Frontal cortex (tissue), 4 donors: ENCODE data around the gene CCAR1. TPM values are rescaled to one million over a fixed set of nuclear protein-coding genes. Genes with fewer than 3 reads are reported as not detected.
"Not testable (repeated sequence)": the region's sequence is repeated elsewhere in the genome, so short reads cannot be mapped to it uniquely, and the experiment has no call there.

Experiments used
- DNase-seq, 2 donors: peaks; one replicate each; pipeline ENCODE4 v3.0.0; 2012; ENCODE audit warnings: low spot score in 2 of 2
- FAIRE-seq: peaks from 2 replicates; lab custom pipeline; 2012; peaks lifted over from hg19 to GRCh38; lab: Jason Lieb, UNC
- small RNA-seq: library from RNA; depleted of rRNA; stranded (forward); fragments of <200 nt; gene quantifications from one replicate; pipeline ENCODE3, GENCODE V24; 2014
- total RNA-seq: library from RNA; depleted of rRNA; stranded (reverse); fragments of >200 nt; gene quantifications from one replicate; pipeline ENCODE4 v1.2.3, GENCODE V29; 2014
- donor health status: control.
- donor health status: control.
- donor health status: control.

CCAR1 gene
- total RNA-seq, 1 donor from 2014 or later: 45.2 TPM

- FAIRE-seq: no peak
These were observed 95.9 kb downstream of the CCAR1 start for GRCh38 chr10:68816796-68817412.

GRCh38 chr10:68820359-68820758, 99.3 kb downstream of the CCAR1 start:
- not testable (repeated sequence) for FAIRE-seq, DNase-seq

More at GRCh38 chr10:68816796-68817412, 95.9 kb downstream of the CCAR1 start:
- DNase-seq: no peak

- DNase-seq, FAIRE-seq: not testable (repeated sequence)
These were observed 101.6 kb downstream of the CCAR1 start for GRCh38 chr10:68822626-68823025.

- FAIRE-seq: no peak
- DNase-seq: peak; percentile 40 to 66
These were observed 105.9 kb downstream of the CCAR1 start, which contains the start of gene STOX1 for GRCh38 chr10:68826764-68827591. Gene STOX1 (plus strand): TSS chr10:68827531. CDS start chr10:68827624, 93 bp downstream.

GRCh38 chr10:68827592-68827959, 106.5 kb downstream of the CCAR1 start:
- not testable (repeated sequence) for FAIRE-seq, DNase-seq

- not testable (repeated sequence) for FAIRE-seq, DNase-seq
These were observed 107.1 kb downstream of the CCAR1 start for GRCh38 chr10:68828083-68828601.

- FAIRE-seq (no peak), DNase-seq (no peak)
These were observed 107.8 kb downstream of the CCAR1 start for GRCh38 chr10:68828833-68829232.

- DNase-seq (no peak), FAIRE-seq (no peak)
These were observed 108.5 kb downstream of the CCAR1 start for GRCh38 chr10:68829521-68829920.

- FAIRE-seq (no peak), DNase-seq (no peak)
These were observed 108.9 kb downstream of the CCAR1 start for GRCh38 chr10:68829952-68830351.

- DNase-seq (no peak), FAIRE-seq (no peak)
These were observed 111.0 kb downstream of the CCAR1 start for GRCh38 chr10:68831961-68832455.

- no peak for DNase-seq
- FAIRE-seq: no peak
These were observed 111.6 kb downstream of the CCAR1 start for GRCh38 chr10:68832601-68833000.

- FAIRE-seq (no peak), DNase-seq (no peak)
These were observed 116.7 kb downstream of the CCAR1 start for GRCh38 chr10:68837626-68838322.

- DNase-seq, FAIRE-seq: not testable (repeated sequence)
These were observed 119.6 kb downstream of the CCAR1 start for GRCh38 chr10:68840650-68841049.

Small RNAs within 50 kb of the gene (small RNA-seq; reads per million reads assigned to genes)
- gene MIR1254-1 (not detected), gene RF00019 (not detected)

Other genes starting within 250 kb of the CCAR1 start
- 39.1 TPM for gene DNA2, start 249.3 kb upstream of the CCAR1 start, total RNA-seq
- gene SLC25A16, start 193.7 kb upstream of the CCAR1 start, total RNA-seq: 45.7 TPM
- 39.9 TPM for gene TET1, start 160.9 kb upstream of the CCAR1 start, total RNA-seq
- 9.0 TPM for gene STOX1, start 106.3 kb downstream of the CCAR1 start, total RNA-seq
- 51.4 TPM for gene DDX50, start 180.1 kb downstream of the CCAR1 start, total RNA-seq
- 46.5 TPM for gene DDX21, start 234.9 kb downstream of the CCAR1 start, total RNA-seq